Measurements from ENCODE around the gene UBA7.
"Not testable (repeated sequence)": the region's sequence is repeated elsewhere in the genome, so short reads cannot be mapped to it uniquely, and the experiment has no call there.

The UBA7 gene, protein sequence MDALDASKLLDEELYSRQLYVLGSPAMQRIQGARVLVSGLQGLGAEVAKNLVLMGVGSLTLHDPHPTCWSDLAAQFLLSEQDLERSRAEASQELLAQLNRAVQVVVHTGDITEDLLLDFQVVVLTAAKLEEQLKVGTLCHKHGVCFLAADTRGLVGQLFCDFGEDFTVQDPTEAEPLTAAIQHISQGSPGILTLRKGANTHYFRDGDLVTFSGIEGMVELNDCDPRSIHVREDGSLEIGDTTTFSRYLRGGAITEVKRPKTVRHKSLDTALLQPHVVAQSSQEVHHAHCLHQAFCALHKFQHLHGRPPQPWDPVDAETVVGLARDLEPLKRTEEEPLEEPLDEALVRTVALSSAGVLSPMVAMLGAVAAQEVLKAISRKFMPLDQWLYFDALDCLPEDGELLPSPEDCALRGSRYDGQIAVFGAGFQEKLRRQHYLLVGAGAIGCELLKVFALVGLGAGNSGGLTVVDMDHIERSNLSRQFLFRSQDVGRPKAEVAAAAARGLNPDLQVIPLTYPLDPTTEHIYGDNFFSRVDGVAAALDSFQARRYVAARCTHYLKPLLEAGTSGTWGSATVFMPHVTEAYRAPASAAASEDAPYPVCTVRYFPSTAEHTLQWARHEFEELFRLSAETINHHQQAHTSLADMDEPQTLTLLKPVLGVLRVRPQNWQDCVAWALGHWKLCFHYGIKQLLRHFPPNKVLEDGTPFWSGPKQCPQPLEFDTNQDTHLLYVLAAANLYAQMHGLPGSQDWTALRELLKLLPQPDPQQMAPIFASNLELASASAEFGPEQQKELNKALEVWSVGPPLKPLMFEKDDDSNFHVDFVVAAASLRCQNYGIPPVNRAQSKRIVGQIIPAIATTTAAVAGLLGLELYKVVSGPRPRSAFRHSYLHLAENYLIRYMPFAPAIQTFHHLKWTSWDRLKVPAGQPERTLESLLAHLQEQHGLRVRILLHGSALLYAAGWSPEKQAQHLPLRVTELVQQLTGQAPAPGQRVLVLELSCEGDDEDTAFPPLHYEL

DNA sequence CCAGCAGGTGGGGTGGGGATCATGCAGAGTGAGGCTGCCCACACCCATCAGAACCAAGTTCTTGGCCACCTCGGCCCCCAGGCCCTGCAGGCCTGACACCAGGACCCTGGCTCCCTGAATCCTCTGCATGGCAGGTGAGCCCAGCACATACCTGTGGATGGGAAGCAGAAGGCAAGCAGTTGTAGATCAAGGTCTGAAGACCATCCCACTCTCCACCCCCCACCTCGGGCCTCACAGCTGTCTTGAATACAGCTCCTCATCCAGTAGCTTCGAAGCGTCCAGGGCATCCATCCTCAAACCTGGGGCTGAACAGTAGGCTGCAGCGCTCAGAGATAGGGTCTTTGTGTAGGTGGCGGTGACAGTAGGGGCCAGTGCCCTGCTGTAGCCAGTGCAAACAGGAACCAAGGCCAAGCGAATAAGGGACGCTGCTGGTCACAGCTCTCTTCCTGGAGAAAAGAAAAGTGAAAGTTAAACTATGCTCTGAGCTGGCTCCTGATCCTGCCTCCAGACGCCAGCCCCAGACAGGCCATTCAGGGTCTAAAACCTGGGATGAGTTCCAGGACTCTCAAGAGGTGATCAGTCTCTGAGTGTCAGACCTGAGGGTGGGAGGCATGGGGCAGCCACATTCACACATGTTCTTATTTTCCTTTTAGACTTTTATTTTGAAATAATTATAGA lies at the start of gene UBA7:
UBA7 (minus strand) TSS at position 457 of the 678 bp plus-strand sequence; CDS start at position 291, 166 bp downstream.
- peak; percentile 77 for DNase-seq

- DNase-seq, result no peak
Measured at GRCh38 chr3:49859576-49860305, 46.0 kb upstream of the UBA7 start.

GRCh38 chr3:49856181-49857005 lies 42.6 kb upstream of the UBA7 start, which contains the start of gene TRAIP:
Gene TRAIP, minus strand, starts transcription at chr3:49856564. Its CDS starts 111 bp downstream, at chr3:49856453.
- DNase-seq, result peak; percentile 96

DNA sequence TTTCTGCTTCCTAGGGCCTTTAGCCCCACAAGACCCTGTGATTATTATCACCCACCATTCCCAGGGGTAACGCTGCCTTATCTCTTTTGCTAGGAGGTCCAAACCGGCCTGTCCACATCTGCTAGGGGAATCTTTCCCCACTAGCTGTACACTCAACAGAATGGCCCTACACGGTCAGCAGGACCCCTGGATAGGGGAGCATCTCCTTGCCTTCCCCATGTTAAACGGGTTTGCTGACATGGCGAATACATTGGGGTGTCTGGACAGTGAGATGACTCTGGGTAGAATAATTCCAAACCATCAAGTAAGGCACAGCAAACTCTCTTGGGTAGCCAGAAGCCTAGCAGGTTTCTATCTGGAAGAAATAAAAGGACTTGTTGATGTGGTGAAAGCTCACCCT lies 41.9 kb upstream of the UBA7 start:
- no peak for DNase-seq

GRCh38 chr3:49845694-49846093 lies 31.9 kb upstream of the UBA7 start:
- no peak for DNase-seq

- no peak for DNase-seq
Measured at GRCh38 chr3:49844464-49845183, 30.9 kb upstream of the UBA7 start.

- no peak for DNase-seq
Measured at GRCh38 chr3:49842843-49843517, 29.2 kb upstream of the UBA7 start.

GRCh38 chr3:49841806-49842205 lies 28.1 kb upstream of the UBA7 start:
- no peak for DNase-seq

- no peak for DNase-seq
Measured at GRCh38 chr3:49841126-49841696, 27.5 kb upstream of the UBA7 start.

- peak; percentile 65 for DNase-seq
Measured at GRCh38 chr3:49840388-49840787, 26.6 kb upstream of the UBA7 start.

GRCh38 chr3:49839193-49839809 lies 25.5 kb upstream of the UBA7 start:
- DNase-seq, result peak; percentile 88

DNA sequence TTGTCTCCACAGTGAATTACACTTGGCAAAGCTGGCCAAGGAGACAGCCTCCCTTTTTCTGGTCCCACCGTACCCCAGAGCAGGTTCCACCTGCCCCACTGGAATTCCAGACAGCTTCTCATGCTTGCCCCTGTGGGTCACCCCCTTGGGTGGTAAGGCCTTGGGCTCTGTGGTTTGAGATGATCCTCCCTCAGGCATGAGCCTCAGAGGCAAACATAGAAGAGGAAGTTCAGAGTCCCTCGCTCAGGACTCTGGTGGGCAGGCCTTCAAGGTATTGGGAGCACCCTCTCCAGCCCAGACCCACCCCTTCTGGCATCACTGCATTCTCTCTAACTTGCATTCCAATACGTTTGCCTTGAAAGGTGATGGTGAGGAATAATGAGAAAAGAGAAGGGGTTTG lies 17.6 kb upstream of the UBA7 start:
- no peak for DNase-seq

- no peak for DNase-seq
Measured at GRCh38 chr3:49826016-49826415, 12.3 kb upstream of the UBA7 start.

- not testable (repeated sequence) for DNase-seq
Measured at GRCh38 chr3:49823131-49823530, 9.4 kb upstream of the UBA7 start.

- no peak for DNase-seq
Measured at GRCh38 chr3:49812916-49813496, 747 bp downstream of the UBA7 start.

DNA sequence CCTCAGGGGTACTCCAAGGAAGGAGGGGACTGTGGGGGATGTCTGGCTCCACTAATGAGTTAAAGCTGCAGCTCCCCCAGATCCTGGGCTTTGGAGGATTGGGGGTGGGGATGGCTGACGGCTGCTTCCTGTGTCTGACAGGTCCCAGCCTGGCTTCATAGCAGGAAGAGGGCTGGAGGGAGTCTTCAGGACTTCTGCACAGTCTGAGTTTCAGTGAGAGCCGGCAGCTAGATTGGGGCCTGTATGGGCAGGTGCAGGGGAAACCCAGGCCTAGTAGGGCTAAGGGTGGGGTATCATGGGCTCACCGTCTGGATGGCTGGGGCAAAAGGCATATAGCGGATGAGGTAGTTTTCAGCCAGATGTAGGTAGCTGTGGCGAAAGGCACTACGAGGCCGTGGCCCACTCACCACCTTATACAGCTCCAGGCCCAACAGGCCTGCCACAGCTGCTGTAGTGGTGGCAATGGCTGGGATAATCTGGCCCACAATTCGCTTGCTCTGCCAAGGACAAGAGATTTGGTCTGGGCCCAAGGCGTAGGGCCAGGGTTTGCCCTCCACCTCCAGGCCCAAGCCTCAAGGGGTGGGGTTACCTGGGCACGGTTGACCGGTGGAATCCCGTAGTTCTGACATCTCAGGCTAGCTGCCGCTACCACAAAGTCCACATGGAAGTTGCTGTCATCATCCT lies 6.2 kb downstream of the UBA7 start:
- DNase-seq, result no peak

GRCh38 chr3:49806850-49807249 lies 6.9 kb downstream of the UBA7 start:
- no peak for DNase-seq

Data from femur (tissue), 1 donor.